HG03565 (cell line): Measurements from ENCODE around the gene ZG16B.

Experiments used
- ATAC-seq: cut with Tn5 transposase; IDR thresholded peaks from one replicate; pipeline ENCODE4 v1.9.1; 2021; ENCODE audit warnings: mild to moderate bottlenecking, moderate library complexity; ENCODE audit not compliant: unreplicated experiment

Gene ZG16B

DNA sequence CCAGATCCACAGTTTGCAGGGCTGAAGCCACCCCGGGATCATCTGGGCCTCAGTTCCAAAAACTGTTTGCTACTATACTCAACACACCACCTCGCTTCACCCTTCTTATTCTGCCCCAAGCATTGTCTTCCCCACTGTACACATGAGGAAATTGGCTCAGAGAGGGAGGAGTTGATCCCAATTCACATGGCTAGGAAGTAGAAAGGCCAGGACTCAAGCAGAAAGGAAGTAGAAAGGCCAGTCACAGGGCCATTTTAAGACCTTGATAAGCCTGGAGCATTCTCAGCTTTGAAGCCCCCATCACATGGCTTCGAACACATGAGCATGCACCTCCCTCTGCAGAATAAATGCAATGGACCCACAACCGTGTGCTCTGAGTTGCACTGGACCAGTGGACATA, 35.5 kb downstream of the ZG16B start:
- ATAC-seq: no peak

DNA sequence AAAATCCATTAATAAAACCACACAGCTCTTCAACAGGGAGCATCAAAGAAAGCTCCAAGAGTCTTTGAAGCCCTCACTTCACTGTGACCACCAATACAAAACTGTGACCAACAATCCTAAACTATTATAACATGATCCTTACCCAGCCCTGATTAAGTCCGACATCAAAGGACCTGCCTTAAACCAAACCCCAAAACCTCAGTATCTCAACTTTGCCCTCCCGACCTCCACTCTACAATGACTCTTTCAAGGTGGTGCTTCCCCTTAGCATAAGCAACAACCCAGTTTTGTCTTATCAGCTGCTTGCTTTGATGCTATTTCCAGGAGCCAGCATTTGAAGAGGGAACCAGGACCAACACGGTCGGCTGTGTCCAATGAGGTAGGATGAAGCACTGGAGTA, 36.3 kb downstream of the ZG16B start:
- no peak for ATAC-seq

GRCh38 chr16:2867661-2867986, 37.5 kb downstream of the ZG16B start:
- no peak for ATAC-seq

GRCh38 chr16:2867987-2868789, 38.1 kb downstream of the ZG16B start:
- ATAC-seq: peak; percentile 68

DNA sequence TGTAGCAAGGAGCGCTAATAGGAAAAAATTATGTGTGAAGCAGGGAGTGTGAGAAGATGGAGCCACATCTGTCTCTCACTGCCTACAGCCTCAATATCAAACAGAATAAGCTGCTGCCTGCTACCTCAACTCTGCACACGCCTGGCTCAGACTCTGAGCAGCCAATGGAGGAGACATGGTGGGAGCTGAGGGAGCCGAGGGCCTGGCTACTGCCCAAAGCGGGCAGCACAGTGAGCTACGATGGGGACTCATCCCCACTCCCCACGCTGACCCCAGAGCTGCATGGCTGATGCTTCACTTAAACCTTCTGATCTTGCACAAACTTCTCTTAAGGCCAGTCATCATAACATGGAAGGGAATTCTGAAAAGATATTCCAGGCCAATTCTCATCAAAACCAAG, 41.8 kb downstream of the ZG16B start:
- no peak for ATAC-seq

- ATAC-seq: no peak
These were observed 44.2 kb downstream of the ZG16B start for GRCh38 chr16:2874032-2874911.

- no peak for ATAC-seq
These were observed 44.8 kb downstream of the ZG16B start for GRCh38 chr16:2874912-2875362.

DNA sequence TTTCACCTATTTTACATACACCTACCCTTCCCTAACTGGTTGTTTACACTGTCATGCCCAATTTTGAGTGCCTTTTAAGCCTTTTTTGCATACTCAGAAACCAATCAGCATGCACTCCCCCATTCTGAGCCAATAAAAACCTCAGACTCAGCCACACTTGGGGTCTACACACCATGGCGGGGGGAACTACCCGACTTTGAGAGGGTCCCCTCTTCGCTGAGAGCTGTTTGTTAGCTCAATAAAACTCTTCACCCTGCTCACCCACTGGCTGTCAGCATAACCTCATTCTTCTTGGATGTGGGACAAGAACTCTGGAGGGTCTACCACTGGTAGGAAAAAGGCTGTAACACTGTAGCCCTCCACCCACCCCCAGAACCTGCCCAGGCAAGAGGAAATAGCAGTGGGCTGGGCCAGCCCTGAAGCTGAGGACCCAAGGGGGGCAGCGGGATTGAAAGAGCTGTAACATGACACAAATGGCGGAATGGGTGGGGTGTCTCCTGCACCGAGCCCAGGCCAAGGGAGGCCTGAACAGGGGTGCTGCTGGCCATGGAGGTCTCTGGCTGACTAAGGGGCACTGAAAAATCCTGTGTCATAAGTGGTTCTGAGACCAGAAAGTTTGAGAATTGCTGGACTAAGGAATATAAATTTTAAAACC, 49.9 kb downstream of the ZG16B start:
- no peak for ATAC-seq
